Suppressor macrophage (primary cell): ENCODE data around the gene TTC28.
"Not testable (repeated sequence)": the region's sequence is repeated elsewhere in the genome, so short reads cannot be mapped to it uniquely, and the experiment has no call there.

Experiments used
- DNase-seq, 4 experiments: peaks; one replicate each; pipeline ENCODE4 v3.0.0-alpha.2; 2020 to 2022

The TTC28 gene

DNA sequence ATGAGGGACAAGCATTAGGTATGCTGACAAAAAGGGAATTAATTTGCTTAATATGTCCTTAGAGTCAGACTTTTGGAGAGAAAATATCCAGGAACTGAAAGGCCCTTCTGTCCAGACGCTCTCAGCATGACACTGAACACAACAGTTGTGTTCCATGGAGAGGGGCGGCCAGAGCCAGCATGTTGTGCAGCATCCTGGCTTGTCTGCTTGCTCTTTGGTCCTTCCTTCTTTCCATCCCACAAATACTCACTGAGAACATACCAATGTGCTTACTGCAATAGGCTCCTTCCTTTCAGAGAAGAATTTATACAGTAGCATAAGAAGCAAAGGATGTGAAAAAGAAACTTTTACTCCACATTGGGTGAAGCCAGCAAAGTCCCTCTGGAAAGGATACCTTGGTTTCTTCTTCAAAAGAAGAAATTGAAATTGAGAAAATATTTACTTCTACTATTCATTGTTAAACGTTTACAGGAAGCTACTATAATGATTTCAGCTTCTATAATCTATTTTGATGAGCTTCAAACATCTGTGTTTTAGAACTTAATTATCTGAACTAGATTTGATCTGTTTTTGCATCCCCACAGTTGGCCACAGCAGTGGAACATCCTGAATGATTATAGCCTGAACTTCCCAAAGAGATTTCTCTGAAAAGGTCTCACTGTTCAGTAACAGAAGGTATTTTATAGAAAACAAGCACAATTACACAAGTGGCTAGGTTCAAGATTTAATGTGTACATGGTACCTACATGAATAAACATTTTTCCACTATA lies 456.5 kb downstream of the TTC28 start:
- no peak for DNase-seq

- no peak for DNase-seq
Measured at GRCh38 chr22:28222571-28222970, 457.1 kb downstream of the TTC28 start.

- peak in 2 of 4 experiments; percentile 3 to 9 for DNase-seq
Measured at GRCh38 chr22:28222052-28222451, 457.6 kb downstream of the TTC28 start.

GRCh38 chr22:28220626-28221363 lies 458.8 kb downstream of the TTC28 start:
- no peak for DNase-seq

- DNase-seq = no peak
Measured at GRCh38 chr22:28217277-28217676, 462.4 kb downstream of the TTC28 start.

DNA sequence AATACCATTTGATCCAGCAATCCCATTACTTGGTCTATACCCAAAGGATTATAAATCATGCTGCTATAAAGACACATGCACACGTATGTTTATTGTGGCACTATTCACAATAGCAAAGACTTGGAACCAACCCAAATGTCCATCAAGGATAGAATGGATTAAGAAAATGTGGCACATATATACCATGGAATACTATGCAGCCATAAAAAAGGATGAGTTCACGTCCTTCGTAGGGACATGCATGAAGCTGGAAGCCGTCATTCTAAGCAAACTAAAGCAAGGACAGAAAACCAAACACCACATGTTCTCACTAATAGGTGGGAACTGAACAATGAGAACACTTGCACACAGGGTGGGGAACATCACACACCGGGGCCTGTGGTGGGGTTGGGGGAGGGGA lies 464.9 kb downstream of the TTC28 start:
- not testable (repeated sequence) for DNase-seq

GRCh38 chr22:28209457-28209856 lies 470.2 kb downstream of the TTC28 start:
- DNase-seq = not testable (repeated sequence)

GRCh38 chr22:28208787-28209186 lies 470.9 kb downstream of the TTC28 start:
- no peak for DNase-seq

DNA sequence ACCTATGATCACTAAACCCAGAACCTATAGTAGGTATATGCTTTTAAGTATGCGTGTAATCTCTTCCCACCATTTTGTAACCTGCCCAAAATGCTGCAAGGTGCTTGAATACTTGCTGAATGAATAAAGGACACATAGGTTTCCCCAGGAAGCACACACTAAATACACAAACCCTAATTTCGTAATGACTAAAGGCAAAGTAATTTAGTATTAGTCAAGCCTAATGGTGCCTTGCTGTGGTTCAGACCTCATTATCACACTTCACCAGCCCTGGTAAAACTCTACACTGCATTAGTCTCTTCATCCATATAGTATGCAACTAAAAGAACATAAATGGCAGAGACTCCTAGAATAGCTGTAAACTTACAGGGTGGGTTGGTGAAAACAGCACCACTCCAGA lies 471.6 kb downstream of the TTC28 start:
- no peak for DNase-seq

DNA sequence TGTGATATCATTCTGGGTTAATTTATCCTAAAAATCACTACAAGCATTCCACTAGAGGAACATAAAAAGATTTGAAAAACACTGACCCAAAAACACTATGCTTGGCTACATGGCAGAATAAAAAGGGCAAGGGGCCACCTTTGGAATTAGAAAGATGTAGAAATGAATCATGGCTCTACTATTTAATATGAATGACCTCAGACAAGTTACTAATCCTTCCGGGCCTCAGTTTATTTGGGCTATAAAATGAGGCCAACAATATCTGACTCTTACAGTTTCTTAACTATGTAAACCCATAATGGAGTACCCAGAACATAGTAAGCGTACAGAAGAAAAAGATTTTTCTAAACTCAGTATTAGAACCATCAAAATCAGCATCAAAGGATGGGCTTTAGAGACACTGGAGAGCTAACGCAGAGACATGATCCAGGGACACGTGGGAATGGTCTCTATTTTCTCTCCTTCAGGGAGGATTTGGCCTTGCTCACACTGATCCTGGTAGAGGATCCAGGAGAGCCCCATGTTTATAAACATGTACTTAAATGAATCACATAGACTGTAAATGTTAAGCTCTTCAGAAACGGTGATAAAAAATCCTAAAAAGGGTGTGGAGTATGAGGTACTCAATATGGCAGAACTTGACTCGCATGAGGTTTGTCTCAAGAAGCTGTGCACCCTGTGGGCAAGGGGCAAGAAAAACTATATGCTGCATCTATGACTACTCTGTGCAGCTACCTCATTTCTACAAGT lies 472.2 kb downstream of the TTC28 start:
- DNase-seq = no peak

DNA sequence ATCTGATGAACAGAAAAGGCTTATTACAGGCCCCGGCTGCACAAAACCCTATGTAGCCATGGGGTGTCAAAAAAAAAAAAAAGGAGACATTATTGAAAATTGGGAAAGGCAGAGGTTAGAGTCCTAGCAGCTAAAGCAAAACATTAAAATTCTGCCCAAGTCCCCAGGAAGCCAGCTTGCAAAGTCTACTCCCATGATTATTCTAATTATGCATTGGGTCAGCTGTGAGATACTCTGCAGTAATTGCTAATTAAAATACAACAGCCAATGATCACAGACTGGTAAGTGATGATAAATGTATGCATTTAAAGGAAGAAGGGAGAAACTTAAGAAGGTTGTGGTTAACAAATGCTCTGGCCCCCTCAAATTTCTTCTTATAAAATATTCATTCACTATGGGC lies 473.7 kb downstream of the TTC28 start:
- no peak for DNase-seq

GRCh38 chr22:28204382-28204781 lies 475.3 kb downstream of the TTC28 start:
- no peak for DNase-seq

DNA sequence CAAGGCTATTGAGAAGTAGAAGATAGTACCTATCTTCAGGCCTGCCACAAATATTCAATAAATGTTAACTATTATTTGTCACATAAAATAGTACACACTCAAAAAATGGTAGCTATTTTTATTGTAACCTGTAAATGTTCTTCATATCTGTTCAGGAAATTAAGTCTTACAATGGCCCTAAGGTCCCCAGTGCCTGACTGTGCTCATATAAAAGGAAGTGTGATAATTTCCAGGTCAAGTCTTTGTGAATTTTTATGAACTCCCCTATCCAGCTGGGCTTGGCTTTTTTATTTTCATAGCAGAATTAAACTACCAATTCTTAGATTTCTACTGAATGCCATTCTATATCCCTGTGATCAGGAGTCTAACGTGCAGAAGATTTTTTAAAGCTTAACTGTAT lies 476.4 kb downstream of the TTC28 start:
- no peak for DNase-seq

GRCh38 chr22:28198692-28199091 lies 480.9 kb downstream of the TTC28 start:
- no peak for DNase-seq

- not testable (repeated sequence) for DNase-seq
Measured at GRCh38 chr22:28191571-28191970, 488.1 kb downstream of the TTC28 start.

- no peak for DNase-seq
Measured at GRCh38 chr22:28188178-28188879, 491.3 kb downstream of the TTC28 start.

- no peak for DNase-seq
Measured at GRCh38 chr22:28187612-28188011, 492.0 kb downstream of the TTC28 start.

DNA sequence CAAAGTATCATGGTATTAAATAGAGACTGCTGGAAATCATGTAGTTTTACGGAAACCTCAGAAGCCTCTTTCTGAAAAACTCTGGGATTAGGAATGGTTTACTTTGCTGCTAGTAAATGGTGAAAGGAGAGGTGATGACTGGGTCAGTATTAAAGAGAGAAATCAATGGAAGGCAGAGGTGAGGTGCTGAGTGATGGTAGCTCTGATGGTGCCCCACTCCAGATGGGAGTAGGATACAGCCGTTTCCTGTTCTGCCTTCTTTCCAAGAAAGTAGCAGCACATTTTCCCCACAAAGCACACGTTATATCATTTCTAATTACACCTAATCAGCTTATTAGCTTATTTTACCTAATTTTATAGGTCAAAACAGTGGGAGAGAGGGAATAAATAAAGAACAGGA lies 493.0 kb downstream of the TTC28 start:
- no peak for DNase-seq

- DNase-seq = no peak
Measured at GRCh38 chr22:28185130-28185529, 494.5 kb downstream of the TTC28 start.

GRCh38 chr22:28183078-28183860 lies 496.4 kb downstream of the TTC28 start:
- no peak for DNase-seq

GRCh38 chr22:28180804-28181731 lies 498.6 kb downstream of the TTC28 start:
- no peak for DNase-seq
